B cell (primary cell): ENCODE data around the gene FANCD2OS. TPM values are rescaled to one million over a fixed set of nuclear protein-coding genes. Genes with fewer than 3 reads are reported as not detected.

Experiments
- ATAC-seq: fragments of 200-7000 bp; cut with Tn5 transposase; one replicate; pipeline ENCODE4 v1.10.0; 2021; ENCODE audit warnings: low read depth, mild to moderate bottlenecking, moderate number of reproducible peaks, moderate library complexity
- CTCF ChIA-PET: fragments of 350-600 bp; sonication (Branson Sonifier 250); formaldehyde crosslinking; loops from one replicate; lab custom pipeline; 2021; ENCODE audit warnings: antibody characterized with exemption, inconsistent platforms; lab: Charles Lee
- POLR2A ChIA-PET: fragments of 350-600 bp; sonication (Branson Sonifier 250); formaldehyde crosslinking; loops from one replicate; lab custom pipeline; 2021; ENCODE audit warnings: antibody characterized with exemption; lab: Charles Lee
- DNase-seq: peaks from one replicate; pipeline ENCODE4 v3.0.0; 2013
- H2AFZ ChIP-seq: 2 replicates; pipeline ENCODE4 v1.6.1; 2012; ENCODE audit warnings: mild to moderate bottlenecking, low read depth, low read length; ENCODE audit not compliant: insufficient read depth, poor library complexity, severe bottlenecking
- H3K27ac ChIP-seq, 2 donors: 1 replicate in 1 of 2; 2 replicates in 1 of 2; pipeline ENCODE4 v1.5.1; 2012 to 2013; ENCODE audit warnings: low read length in 2 of 2, mild to moderate bottlenecking in 2 of 2, moderate library complexity in 1 of 2
- H3K27me3 ChIP-seq, 4 experiments: fragments of 200-600 bp in 1 of 4; sonication (generic) in 1 of 4; replicated peaks in 1 of 4; 1 replicate in 2 of 4; 2 replicates in 2 of 4; pipeline versions ENCODE4 v1.6.1 to v1.7.0; 2013 to 2016; ENCODE audit warnings: low read length in 3 of 4, mild to moderate bottlenecking in 2 of 4, mixed read lengths in 1 of 4, moderate library complexity in 1 of 4; ENCODE audit not compliant: insufficient read depth in 4 of 4, control insufficient read depth in 3 of 4; ENCODE audit errors: control extremely low read depth in 1 of 4
- H3K36me3 ChIP-seq, 2 experiments: replicated peaks in 1 of 2; 1 replicate in 1 of 2; 2 replicates in 1 of 2; pipeline versions ENCODE4 v1.6.1 to v1.7.1; 2013; ENCODE audit warnings: low read length in 1 of 2; ENCODE audit not compliant: insufficient read depth in 2 of 2, control insufficient read depth in 1 of 2; ENCODE audit errors: control extremely low read depth in 1 of 2, extremely low read depth in 1 of 2
- H3K4me1 ChIP-seq, 2 donors: fragments of 200-600 bp in 1 of 2; sonication (generic) in 1 of 2; 1 replicate in 1 of 2; 2 replicates in 1 of 2; pipeline versions ENCODE4 v1.5.1 to v1.6.1; 2013 to 2017; ENCODE audit warnings: low read length in 2 of 2; ENCODE audit not compliant: control insufficient read depth in 2 of 2, insufficient read depth in 2 of 2
- H3K4me2 ChIP-seq: replicated peaks from 2 replicates; pipeline ENCODE3; 2012; ENCODE audit warnings: mild to moderate bottlenecking, low read depth, low read length; ENCODE audit not compliant: poor library complexity, severe bottlenecking
- H3K4me3 ChIP-seq, 5 experiments: fragments of 200-600 bp in 1 of 5; sonication (generic) in 1 of 5; 1 replicate in 3 of 5; 2 replicates in 2 of 5; pipeline versions ENCODE4 v1.5.1 to v1.7.0; 2011 to 2016; ENCODE audit warnings: low read length in 4 of 5, mild to moderate bottlenecking in 4 of 5, low read depth in 2 of 5, control low read depth in 1 of 5, moderate library complexity in 1 of 5; ENCODE audit not compliant: insufficient read depth in 1 of 5; ENCODE audit errors: control extremely low read depth in 1 of 5, extremely low read depth in 1 of 5
- H3K79me2 ChIP-seq: fragments of 200-600 bp; sonication (generic); one replicate; pipeline ENCODE4 v1.6.0; 2016; ENCODE audit warnings: low read length; ENCODE audit not compliant: control insufficient read depth, insufficient read depth
- H3K9ac ChIP-seq: fragments of 200-600 bp; sonication (generic); 2 replicates; pipeline ENCODE4 v1.6.1; 2017; ENCODE audit warnings: mild to moderate bottlenecking, low read length, moderate library complexity
- H3K9me3 ChIP-seq, 3 donors: one replicate each; pipeline versions ENCODE4 v1.6.1 to v1.7.1; 2013; ENCODE audit warnings: low read length in 2 of 3; ENCODE audit not compliant: control insufficient read depth in 2 of 3, insufficient read depth in 1 of 3; ENCODE audit errors: control extremely low read depth in 1 of 3
- H4K20me1 ChIP-seq: 2 replicates; pipeline ENCODE4 v1.6.0; 2012; ENCODE audit warnings: mild to moderate bottlenecking, low read length; ENCODE audit not compliant: insufficient read depth, control insufficient read depth, poor library complexity, severe bottlenecking
- H3K27ac Mint-ChIP-seq: one replicate; pipeline ENCODE4 v1.8.0; 2021; ENCODE audit warnings: mixed read lengths
- H3K27me3 Mint-ChIP-seq: one replicate; pipeline ENCODE4 v1.8.0; 2021; ENCODE audit warnings: mixed read lengths
- H3K4me1 Mint-ChIP-seq: one replicate; pipeline ENCODE4 v1.8.0; 2021; ENCODE audit warnings: mixed read lengths
- H3K4me3 Mint-ChIP-seq: one replicate; pipeline ENCODE4 v1.8.0; 2021; ENCODE audit warnings: mixed read lengths
- H3K9me3 Mint-ChIP-seq: one replicate; pipeline ENCODE4 v1.8.0; 2022; ENCODE audit warnings: mixed read lengths; ENCODE audit not compliant: insufficient read depth
- CTCF ChIP-seq: fragments of 200-600 bp; IDR thresholded peaks from one replicate; pipeline ENCODE4 v1.8.0; 2022; ENCODE audit warnings: antibody characterized with exemption, mild to moderate bottlenecking
- EZH2 ChIP-seq: IDR thresholded peaks from 2 replicates; pipeline ENCODE4 v1.6.1; 2012; ENCODE audit warnings: borderline replicate concordance, low read depth, mild to moderate bottlenecking, moderate library complexity, low read length; ENCODE audit not compliant: insufficient read depth, poor library complexity, severe bottlenecking
- WGBS: methylation state at CpG from one replicate; pipeline ENCODE4 v1.1.5; 2013; ENCODE audit warnings: missing lambda C conversion rate; ENCODE audit not compliant: insufficient coverage; 5-methylcytosine and 5-hydroxymethylcytosine counted together
- intact Hi-C: fragments of 100-400 bp; cut with micrococcal nuclease; formaldehyde crosslinking; loops from one replicate; pipeline ENCODE4 v1.10.0; 2022
- polyA minus RNA-seq: library from RNA; depleted of rRNA, polyadenylated mRNA; stranded (reverse); fragments of >200 nt; gene quantifications from 2 replicates; pipeline ENCODE4 v1.2.3, GENCODE V29; 2012
- polyA plus RNA-seq: library from polyadenylated mRNA; depleted of rRNA; stranded (reverse); fragments of >200 nt; gene quantifications from 2 replicates; pipeline ENCODE4 v1.2.3, GENCODE V29; 2012
- total RNA-seq, 2 donors: library from RNA; stranded (reverse); fragments of 120-200 nt in 1 of 2; gene quantifications; 1 replicate in 1 of 2; 2 replicates in 1 of 2; pipeline versions ENCODE4 v1.2.3 to v1.2.4, GENCODE V29; 2013 to 2022

Gene FANCD2OS
- total RNA-seq (not detected in 2 replicates), polyA plus RNA-seq (not detected in 2 replicates), polyA minus RNA-seq (not detected in 2 replicates)
- not detected for total RNA-seq (2013)

GRCh38 chr3:10108091-10108490 lies at the start of gene FANCD2OS:
Gene FANCD2OS, minus strand, starts transcription at chr3:10108255. Its CDS starts 3,481 bp downstream, at chr3:10104774.
- H3K27me3 Mint-ChIP-seq = peaks cover 2% of the 10 kb centered on the region
- no peak within 1 kb of the TSS for H3K4me2 ChIP-seq
- H3K27ac Mint-ChIP-seq = no peak within 1 kb of the TSS
- CTCF ChIA-PET = no interaction called here
- TF ChIP-seq CTCF (no peak), EZH2 (no peak)
- no peak within 1 kb of the TSS for H3K4me3 ChIP-seq
- no peaks in the 10 kb centered on the region for H3K9me3 ChIP-seq
- no peaks in the 10 kb centered on the region for H3K4me1 ChIP-seq
- no peaks in the 10 kb centered on the region for H3K27me3 ChIP-seq
- H2AFZ ChIP-seq = no peak within 1 kb of the TSS
- DNase-seq = no peak
- H3K4me3 Mint-ChIP-seq = no peak within 1 kb of the TSS
- no peak within 1 kb of the TSS for H3K9ac ChIP-seq
- H3K36me3 ChIP-seq = no peaks in the 10 kb centered on the region
- no peaks in the 10 kb centered on the region for H3K4me1 Mint-ChIP-seq
- no peaks in the 10 kb centered on the region for H3K79me2 ChIP-seq
- intact Hi-C loops = no loop called here
- no peaks in the 10 kb centered on the region for H4K20me1 ChIP-seq
- POLR2A ChIA-PET = no interaction called here
- 90% methylated on average over 26 of the region's 28 CpGs for WGBS
- ATAC-seq = no peak
- H3K27ac ChIP-seq = no peak within 1 kb of the TSS
- H3K9me3 Mint-ChIP-seq = no peaks in the 10 kb centered on the region

GRCh38 chr3:10157031-10157430 lies 49.0 kb upstream of the FANCD2OS start:
- H3K4me2 ChIP-seq = no peak overlapping the region
- no peak overlapping the region for H3K4me3 ChIP-seq
- CTCF ChIA-PET = no interaction called here
- DNase-seq (no peak), ATAC-seq (no peak)
- H3K27me3 ChIP-seq = no peaks in the 10 kb centered on the region
- no peaks in the 10 kb centered on the region for H3K79me2 ChIP-seq
- no peak for TF ChIP-seq EZH2
- no peak for TF ChIP-seq CTCF
- H4K20me1 ChIP-seq = no peaks in the 10 kb centered on the region
- H3K27ac ChIP-seq = no peak overlapping the region
- no peak overlapping the region for H2AFZ ChIP-seq
- Mint-ChIP-seq H3K27me3 (no peaks in the 10 kb centered on the region), H3K4me1 (peaks cover under 1% of the 10 kb centered on the region), H3K27ac (no peak overlapping the region), H3K4me3 (no peak overlapping the region), H3K9me3 (no peaks in the 10 kb centered on the region)
- H3K36me3 ChIP-seq = peaks cover 1 to 12% of the 10 kb centered on the region in 2 experiments
- WGBS = no CpG with 5 or more reads among the region's 4 CpGs
- POLR2A ChIA-PET = no interaction called here
- intact Hi-C loops = no loop called here
- no peak overlapping the region for H3K9ac ChIP-seq
- no peaks in the 10 kb centered on the region for H3K9me3 ChIP-seq
- peaks cover 0 to 2% of the 10 kb centered on the region in 2 donors for H3K4me1 ChIP-seq
